Stimulated activated CD8-positive, alpha-beta memory T cell treated with anti-CD3 and anti-CD28 coated beads, Interleukin-15, amount 100 ng/mL, for 4 hours (primary cell): ENCODE measurements around the gene HRH2.
"Not testable (repeated sequence)": the region's sequence is repeated elsewhere in the genome, so short reads cannot be mapped to it uniquely, and the experiment has no call there.

Source experiments
- DNase-seq, 2 donors: peaks; one replicate each; pipeline ENCODE4 v3.0.0-alpha.2; 2020; ENCODE audit warnings: low read depth in 2 of 2

The HRH2 gene

GRCh38 chr5:175713930-175714329, 56.1 kb downstream of the HRH2 start:
- DNase-seq: no peak

DNA sequence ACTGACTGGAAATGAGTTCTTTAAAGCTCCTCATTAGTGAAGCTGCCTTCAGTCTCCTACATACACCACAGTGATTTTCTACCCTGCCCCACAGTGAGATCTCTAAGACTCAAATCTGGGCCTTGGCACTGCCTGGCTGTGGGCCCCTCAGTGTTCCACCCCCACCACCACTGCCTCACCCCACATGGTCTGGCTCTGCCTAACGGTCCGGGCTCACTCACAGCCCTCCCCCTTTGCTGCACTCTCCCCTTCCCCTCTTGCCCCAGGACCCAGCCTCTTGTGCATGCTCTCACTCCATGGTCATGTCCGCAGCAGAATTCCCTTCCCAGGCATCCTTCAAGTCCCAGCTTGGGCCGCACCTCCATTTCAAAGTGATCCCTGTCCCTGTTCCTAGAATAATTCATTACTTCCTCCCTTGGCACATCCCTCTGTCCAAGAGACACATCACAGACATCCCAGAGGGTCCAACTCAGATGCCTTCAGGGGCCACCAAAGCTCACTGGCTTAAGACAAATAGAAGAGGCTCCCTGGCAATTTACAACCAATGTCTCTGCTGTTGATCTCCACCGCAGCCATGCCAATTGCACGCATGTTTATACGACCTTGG, 56.7 kb downstream of the HRH2 start:
- no peak for DNase-seq

DNA sequence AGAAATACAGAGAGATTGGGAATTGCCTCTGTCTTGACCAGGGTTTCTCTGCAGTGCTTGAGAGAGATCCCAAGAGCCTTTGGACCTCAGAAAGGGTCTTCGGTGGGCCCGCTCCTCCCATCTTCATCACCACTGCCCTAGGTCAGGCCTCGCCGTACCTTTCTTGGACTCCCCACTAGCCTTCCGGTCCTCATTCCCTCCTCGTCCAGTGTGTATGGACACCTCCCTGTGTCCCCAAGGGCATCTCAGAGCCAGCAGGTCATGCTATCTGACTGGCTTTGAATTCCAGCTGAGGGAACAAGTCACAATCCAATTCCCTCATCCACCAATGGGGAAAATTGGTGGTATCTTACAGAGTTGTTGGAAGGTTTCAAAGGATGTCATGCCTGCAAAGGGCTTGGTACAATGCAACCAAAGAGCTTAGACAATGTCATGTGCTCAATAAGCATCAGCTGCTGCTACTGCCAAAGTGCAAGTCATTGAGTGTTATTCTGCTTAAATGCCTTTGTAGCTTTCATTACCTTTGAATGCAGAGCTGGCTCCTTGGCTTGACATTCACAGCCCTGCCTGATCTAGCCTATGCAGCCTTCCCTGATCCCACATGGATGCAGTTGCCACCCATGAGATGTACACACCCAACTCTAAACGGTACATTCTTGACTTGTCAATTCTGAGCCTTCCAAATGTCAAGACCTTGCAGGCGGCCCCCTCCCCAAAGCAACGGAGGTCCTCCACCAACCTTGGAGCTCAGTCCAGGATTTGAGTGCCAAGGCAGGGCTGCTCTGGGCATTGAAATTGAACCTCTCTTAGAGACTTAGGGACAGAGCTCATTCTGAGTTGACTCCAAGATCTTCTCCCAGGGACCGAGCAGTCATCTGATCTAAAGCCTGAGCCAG, 58.0 kb downstream of the HRH2 start:
- no peak for DNase-seq

DNA sequence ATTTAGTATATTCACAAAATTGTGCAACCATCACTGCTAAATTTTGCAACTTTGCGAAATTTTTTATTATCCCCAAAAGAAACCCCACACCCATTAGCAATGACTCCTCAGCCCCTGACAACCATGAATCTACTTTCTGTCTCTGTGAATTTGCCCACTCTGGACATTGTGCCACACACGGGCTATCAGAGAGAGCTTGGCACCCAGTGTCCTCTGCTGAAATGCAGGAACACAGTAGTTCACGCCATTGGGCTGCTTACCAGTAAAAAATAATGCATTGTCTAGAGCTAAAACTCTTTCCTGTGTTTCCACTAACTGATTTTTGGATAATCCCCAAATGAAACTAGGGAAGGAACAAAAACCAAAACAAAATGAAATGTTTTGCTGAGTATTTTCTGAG, 60.0 kb downstream of the HRH2 start:
- DNase-seq: no peak

- peak; percentile 35 to 43 for DNase-seq
Measured at GRCh38 chr5:175718401-175719108, 60.7 kb downstream of the HRH2 start.

GRCh38 chr5:175719109-175719432, 61.2 kb downstream of the HRH2 start:
- not testable (repeated sequence) for DNase-seq

GRCh38 chr5:175724314-175725275, 66.7 kb downstream of the HRH2 start:
- no peak for DNase-seq

GRCh38 chr5:175728316-175728715, 70.4 kb downstream of the HRH2 start:
- no peak for DNase-seq

DNA sequence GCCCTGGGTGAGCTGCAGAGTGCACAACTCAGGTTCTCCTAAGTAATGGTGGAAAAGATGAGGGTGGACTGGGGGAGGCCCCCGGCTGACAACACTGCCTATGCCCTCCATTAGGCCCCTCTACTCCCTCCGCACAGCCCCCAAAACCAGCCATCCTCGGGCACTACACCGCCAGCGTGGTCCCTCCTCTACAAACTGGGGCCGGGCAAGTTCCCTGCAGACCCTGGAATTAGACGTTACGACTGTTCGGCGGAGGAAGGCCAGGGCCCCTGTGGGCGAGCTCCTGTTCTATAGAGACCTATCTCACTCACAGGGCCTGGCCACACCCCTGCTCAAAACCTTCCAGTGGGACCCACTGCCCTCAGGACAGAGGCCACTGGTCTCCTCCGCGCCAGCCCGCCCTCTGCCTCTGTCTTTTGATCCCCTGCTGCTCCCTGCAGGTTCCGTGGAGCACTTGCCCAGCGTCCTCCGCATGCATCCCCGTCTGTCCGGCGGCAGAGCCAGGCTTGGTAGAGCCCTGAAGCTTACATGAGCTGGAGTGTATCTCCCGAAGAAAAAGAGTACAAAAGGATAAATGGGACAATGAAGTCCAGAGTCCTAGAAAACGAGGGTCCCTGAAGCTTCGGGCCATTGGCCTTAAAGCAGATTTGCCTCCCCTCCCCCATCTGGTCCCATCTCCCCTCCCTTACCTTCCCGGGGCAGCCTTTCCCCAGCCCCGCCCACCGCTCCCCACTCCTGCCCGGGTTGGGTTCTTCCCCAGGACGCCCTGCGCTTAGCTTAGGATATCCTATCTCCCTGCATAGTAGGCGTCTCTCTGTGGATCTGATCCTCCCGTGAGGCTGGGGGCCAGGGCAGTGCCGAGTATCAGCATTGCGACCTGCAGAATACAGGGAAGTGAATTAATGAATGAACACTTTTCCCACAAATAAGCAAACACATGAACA, 71.3 kb downstream of the HRH2 start:
- DNase-seq: no peak

GRCh38 chr5:175729829-175730277, 72.0 kb downstream of the HRH2 start:
- DNase-seq: peak; percentile 66 to 83

GRCh38 chr5:175731172-175731571, 73.3 kb downstream of the HRH2 start:
- no peak for DNase-seq

- DNase-seq: no peak
Measured at GRCh38 chr5:175731756-175732465, 74.0 kb downstream of the HRH2 start.

DNA sequence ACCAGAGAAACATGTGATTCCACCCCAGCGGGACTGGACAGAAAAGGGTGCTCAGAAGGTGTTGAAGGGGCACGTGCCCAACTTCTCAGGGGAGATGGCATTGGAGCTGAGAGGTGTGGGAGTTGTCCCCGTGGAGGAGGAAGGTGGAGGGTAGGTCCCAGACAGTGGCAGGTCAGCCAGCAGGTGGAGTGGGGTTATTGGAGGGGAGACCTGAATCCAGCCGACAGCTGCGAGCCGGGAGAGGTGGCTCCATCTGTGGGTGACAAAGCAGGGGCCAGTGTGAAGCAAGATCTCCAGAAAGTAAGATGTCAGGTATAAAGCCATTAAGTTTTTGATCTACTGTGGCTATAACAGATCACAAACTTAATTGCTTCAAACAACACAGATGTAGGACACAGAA, 75.1 kb downstream of the HRH2 start:
- no peak for DNase-seq

DNA sequence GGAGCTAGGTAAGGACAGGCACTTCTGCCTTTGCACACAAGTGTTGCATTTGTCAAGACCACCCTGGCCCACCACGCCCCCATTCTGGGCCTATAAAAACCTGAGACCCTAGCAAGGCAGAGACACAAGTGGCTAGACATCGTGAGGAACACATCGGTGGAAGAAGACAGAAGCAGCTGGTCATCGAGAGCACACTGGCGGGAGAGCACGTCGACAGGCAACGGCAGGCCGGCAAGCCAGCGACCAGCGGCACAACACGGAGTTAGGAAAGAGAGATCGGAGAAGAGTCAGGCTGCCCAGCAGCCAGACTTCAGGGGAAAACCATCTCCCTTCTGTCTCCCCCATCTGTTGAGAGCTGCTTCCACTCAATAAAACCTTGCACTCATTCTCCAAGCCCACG, 76.1 kb downstream of the HRH2 start:
- DNase-seq: no peak

GRCh38 chr5:175734501-175734900, 76.6 kb downstream of the HRH2 start:
- DNase-seq: no peak

GRCh38 chr5:175735701-175736100, 77.8 kb downstream of the HRH2 start:
- no peak for DNase-seq

- no peak for DNase-seq
Measured at GRCh38 chr5:175736652-175737051, 78.8 kb downstream of the HRH2 start.

GRCh38 chr5:175737481-175737880, 79.6 kb downstream of the HRH2 start:
- DNase-seq: no peak

DNA sequence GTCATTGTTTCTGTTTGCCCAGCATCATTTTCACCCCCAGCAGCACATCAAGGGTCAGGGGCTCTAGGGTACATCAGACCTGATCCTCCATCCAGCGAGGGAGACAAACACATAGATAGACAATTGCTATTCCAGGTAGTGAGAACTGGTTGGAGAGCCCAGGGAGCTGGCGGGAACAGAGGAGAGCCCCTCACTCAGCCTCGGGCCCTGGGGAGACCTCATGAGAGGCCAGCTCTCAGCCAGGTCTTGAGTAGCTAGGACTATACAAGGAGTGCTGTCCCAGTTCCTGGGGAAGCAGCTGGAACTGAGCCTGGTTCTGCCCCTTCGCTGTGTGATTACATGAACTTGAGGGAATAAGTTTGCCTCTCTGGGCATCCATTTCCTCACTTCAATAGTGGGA, 80.3 kb downstream of the HRH2 start:
- DNase-seq: no peak

DNA sequence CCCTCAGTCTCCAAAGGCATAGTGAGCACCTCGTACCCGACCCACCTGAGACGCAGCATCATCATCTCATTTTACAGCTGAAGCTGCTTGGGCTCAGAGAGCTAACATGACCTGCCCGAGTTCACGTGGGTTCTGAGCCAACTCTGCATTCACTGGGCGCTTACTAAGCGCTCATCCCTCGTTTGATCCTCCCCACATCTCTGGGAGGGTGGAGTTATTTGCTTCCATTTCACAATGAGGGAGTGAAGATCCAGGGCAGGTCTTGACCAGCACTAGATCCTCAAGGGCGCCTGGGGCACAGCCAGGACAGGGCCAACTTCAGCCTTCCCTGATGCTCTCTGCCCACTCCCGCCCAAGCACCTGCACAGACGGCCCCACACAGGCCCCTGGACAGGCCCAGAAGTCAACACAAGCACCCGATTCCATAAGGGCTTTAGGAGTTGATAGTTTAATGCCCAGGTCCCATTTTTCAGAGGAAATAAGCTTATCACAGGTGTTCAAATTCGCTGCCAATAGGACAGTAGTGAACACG, 80.8 kb downstream of the HRH2 start:
- no peak for DNase-seq
